ENCODE data around the gene CAPRIN1. TPM values are rescaled to one million over a fixed set of nuclear protein-coding genes. Genes with fewer than 3 reads are reported as not detected.

Gene CAPRIN1
- total and polyA plus RNA-seq, 2 experiments from 2014 or later = 119 to 365 TPM

DNA sequence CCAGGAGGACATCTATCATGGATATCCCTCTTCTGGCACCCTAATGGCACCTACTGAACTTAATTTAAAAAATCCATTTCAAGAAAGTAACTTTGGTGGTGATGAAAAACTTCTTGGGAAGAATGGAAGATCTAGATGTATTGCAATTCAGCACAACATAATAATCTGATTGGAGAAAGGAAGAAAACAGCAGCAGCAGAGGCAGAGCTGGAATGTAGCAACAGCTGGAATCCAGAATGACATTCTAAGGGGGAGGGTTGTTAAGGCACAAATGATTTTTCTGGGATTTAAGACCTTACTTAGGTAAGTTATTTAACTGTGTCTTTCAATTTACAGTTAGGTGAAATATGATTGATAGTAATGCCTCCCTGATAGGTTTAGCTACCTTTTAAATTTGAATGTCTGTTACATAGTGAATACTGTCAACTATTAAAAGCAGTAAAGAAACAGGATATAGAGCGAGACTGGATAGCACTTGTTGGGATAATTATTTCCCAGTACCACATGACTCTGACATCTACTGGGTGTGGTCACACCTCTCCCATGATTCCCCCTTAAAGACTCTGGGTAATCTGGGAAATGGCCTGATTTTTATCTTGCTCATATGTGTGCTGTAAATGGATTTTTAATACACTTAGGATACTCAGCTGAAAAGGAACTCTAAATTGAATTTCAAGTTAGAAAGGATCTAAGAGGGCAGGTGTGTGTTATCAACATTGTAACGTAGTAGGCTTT, 11.7 kb downstream of the CAPRIN1 start (continued):
- TF ChIP-seq ZNF462 (CRISPR knock-in tag; IDR thresholded peaks at IDR 0.05) (no peak), CTCF (conservative IDR thresholded peaks at IDR 0.05; ENCODE audit: low read depth in 2 of 2) (no peak), EZH2phosphoT487 (IDR thresholded peaks at IDR 0.05; ENCODE audit: unreplicated experiment) (no peak), JUNB (IDR thresholded peaks at IDR 0.05; ENCODE audit: unreplicated experiment) (no peak), ZNF331 (CRISPR knock-in tag; IDR thresholded peaks at IDR 0.05; ENCODE audit: low read depth) (no peak), POLR2AphosphoS5 (IDR thresholded peaks at IDR 0.05; ENCODE audit: low read depth) (no peak), NANOG (IDR thresholded peaks at IDR 0.05; ENCODE audit: borderline replicate concordance) (no peak), REST (IDR thresholded peaks at IDR 0.05; ENCODE audit: unreplicated experiment) (no peak), CREB1 (CRISPR knock-in tag; IDR thresholded peaks at IDR 0.05; ENCODE audit: low read depth) (no peak)
- TF ChIP-seq, protein P1, sequence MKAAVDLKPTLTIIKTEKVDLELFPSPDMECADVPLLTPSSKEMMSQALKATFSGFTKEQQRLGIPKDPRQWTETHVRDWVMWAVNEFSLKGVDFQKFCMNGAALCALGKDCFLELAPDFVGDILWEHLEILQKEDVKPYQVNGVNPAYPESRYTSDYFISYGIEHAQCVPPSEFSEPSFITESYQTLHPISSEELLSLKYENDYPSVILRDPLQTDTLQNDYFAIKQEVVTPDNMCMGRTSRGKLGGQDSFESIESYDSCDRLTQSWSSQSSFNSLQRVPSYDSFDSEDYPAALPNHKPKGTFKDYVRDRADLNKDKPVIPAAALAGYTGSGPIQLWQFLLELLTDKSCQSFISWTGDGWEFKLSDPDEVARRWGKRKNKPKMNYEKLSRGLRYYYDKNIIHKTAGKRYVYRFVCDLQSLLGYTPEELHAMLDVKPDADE (IDR thresholded peaks at IDR 0.05) = no peak

All from GM23338 (cell line).